ENCODE results near the gene ARR3.
"Not testable (repeated sequence)": the region's sequence is repeated elsewhere in the genome, so short reads cannot be mapped to it uniquely, and the experiment has no call there.

Gene ARR3

DNA sequence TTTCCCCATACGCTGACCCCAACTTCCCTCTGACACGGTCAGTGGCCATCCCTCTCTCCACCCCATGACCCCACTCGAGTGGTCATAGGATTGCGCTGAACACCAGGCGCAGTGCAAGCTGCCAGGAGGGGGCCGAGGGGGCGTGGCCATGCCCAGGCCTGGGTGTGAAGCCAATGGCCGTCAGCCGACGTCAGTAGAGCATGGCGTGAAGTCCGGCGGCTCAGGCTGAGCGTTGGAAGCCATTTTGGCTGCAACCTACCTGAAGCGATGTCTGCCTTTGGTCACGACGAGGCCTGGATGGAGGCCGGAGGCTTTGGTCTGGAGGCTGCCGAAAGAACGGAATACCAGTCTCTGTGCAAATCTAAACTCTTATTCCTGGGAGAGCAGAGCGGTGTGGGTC is 13.8 kb downstream of the ARR3 start, which contains the start of gene RAB41:
Gene RAB41 (plus strand): TSS at position 222 of the 400 bp plus-strand sequence. CDS start 46 bp downstream, at position 268.
- DNase-seq: no peak

DNA sequence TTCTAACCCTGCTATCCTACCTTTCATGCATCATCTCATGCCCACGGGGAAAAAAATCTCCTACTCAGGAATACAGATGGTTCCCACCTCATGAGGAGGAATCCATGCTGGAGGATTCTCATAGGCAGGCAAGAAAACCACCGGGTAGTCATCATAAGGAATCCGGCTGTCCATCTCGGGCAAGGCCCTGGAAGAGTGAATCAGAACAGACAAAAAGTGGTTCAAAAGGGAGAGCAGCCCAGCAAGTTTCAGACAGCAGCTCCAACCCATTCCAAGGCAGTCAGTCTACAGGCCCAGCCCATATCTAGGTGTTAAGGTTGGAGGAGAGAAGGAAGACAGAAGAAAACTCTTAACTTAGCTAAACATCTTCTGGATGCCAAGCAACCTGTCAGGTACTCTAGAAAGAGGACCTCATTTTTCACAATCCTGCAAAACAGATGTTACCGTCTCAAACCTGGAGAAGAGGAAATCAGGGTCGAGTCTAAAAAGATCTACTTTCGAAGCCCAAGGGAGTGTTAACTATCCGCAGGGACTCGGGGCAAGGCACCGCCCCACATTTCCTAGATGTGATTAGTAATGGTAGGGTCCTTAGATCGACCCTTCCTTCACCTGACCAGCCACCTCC is 21.1 kb downstream of the ARR3 start:
- DNase-seq: no peak

DNA sequence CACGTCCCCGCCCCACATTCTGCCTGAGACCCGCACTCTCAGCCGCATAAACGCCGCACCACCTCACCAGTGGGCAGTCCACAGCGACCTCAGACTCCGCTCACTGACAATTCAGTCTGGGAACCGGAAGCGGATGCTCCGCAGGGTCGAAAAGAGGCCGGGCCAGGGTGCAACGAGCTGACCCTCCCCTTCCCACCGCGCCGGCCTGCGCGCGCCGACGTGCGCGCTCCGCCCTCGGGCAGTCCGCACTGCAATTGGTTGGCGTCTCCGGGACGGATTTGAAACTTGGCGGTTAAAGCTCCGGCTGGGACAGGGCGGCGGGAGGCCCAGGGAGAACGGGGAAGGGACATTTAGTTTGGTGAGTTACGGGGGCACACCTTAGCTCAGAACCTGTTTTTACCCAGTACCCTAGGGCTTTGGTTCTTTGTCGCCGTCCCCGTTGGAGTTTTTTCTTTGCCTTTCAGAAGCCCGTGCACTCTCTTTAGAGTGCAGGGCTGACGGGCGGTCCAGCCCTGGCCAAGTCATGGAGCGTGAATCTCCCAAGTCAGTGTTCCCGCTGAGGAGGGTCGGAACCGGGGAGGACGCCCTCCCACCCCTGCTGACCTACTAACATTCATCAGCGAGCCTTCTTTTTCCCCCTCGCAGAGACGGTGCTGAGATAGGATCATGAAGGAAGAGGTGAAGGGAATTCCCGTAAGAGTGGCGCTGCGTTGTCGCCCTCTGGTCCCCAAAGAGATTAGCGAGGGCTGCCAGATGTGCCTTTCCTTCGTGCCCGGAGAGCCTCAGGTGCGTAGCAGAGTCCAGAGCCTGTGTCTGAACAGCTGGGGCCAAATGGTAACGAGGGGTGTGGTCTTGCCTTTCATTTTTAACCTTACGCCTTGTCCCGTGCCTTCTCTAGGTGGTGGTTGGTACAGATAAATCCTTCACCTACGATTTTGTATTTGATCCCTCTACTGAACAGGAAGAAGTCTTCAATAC is 21.9 kb downstream of the ARR3 start, which contains the start of the genes KIF4A and PDZD11:
Gene KIF4A (plus strand): TSS at position 312 of the 978 bp plus-strand sequence. CDS start 355 bp downstream, at position 667.
Gene PDZD11 (minus strand): TSS at position 135 of the 978 bp plus-strand sequence. CDS start 586 bp downstream, outside the sequence.
- peak; percentile 84 for DNase-seq

DNA sequence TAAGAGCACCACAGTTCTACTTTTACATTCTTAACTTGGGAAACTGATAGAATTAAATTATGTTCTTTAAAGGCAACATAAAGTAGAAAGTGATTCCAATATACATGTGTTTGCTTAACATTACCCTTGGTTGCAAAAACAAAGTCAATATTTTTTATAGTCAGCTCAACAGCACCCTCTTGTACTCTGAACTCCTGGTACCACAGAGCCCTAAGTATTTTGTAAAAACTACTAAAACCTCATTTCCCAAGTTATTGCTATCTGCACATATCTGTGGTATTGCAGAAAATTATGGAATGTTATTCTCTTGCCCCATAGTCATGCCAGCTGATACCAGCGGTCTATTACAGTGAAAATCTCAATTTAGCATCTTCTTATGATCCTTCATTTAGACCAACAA is 24.7 kb downstream of the ARR3 start:
- DNase-seq: no peak

DNA sequence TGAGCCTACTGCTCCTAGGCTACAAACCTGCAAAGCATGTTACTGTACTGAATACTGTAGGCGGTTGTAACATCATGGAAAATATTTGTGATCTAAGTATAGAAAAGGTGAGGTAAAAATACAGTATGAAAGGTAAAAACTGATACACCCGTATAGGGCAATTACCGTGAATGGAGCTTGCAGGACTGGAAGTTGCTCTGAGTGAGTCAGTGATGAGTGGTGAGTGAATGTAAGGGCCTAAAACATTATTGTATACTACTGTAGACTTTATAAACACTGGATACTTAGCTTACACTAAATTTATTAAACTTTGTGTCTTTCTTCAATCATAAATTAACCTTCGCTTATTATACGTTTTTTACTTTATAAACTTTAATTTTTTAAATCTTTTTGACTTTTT is 25.5 kb downstream of the ARR3 start:
- DNase-seq: no peak

DNA sequence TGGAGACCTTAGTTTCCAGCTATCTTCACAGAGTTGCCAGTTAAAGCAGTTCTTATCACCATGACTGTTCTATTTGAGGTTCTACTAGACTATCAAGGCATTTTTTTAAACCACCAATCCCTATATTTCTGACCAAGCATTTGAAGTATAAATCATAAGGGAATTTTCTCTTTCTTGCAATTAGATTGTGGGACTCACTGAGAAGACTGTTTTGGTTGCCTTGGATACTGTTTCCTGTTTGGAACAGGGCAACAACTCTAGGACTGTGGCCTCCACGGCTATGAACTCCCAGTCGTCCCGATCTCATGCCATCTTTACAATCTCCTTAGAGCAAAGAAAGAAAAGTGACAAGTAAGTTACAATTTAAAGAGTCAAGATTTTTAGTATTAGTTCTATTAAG is 33.6 kb downstream of the ARR3 start:
- DNase-seq: no peak

DNA sequence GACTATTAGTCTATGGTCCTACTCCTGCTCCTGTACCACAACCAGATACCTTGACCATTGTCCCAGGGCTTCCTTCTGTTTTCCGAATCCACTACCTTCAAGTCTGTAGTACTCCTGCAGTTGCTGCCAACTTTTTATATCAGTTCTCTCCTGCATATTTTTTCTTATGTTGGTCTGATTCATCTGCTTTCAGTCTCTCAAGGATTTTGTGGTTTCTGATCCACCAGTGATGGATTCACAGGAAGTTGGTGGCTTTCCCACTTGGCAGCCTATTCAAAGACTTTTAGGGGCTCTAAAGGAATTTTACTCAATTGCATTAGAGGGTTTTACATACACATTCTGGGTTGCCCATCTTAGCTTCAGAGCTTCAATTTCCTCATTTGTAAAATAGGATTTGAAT is 45.4 kb downstream of the ARR3 start:
- DNase-seq: no peak

DNA sequence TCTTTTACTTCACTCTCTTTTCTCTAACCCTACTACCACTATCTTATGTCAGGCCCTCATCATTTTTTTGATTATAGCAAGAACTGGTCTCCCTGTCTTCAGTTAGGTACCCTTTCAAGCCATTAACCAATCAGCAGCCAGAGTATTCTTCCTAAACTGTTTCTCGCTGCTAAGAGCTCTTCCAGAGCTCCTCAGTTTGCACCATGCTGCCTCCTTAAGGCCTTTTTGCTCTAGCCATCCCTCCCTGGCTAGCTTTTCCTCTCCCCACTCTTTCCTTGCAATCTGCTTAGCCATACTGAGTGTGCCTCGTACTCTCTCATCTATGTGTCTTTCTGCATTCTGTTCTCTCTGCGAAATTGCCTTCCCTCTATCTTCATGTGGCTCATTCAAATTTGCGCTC is 54.6 kb downstream of the ARR3 start:
- DNase-seq: no peak

DNA sequence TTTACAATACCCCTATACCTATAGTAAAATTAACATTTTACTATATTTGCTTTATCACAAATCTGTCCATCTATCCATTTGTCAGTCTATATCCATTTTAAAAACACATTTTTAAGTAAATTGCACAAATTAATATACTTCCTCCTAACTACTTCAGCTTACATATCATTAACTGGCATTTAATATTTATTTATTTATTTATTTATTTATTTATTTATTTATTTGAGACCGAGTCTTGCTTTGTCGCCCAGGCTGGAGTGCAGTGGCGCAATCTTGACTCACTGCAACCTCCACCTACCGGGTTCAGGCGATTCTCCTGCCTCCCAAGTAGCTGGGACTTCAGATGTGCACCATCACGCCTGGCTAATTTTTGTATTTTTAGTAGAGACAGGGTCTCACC is 55.5 kb downstream of the ARR3 start:
- not testable (repeated sequence) for DNase-seq

DNA sequence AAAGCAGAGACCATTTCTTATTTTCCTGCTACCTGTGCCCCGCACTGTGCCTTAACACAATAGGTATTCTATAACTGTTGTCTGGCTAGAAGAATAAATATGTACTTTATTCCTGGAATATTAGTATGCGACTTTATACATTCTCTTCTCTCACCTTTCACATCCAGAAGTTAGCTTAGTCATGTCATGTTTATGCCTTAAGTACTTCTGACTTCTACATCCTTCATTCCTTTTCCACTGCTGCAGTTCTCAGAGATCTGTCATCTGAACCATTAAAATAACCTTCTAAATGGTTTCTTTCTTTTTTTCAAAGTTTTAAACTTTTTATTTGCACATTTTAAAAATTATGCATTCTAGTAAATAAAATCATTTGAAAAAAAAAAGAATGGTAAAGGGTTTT is 56.2 kb downstream of the ARR3 start:
- no peak for DNase-seq

DNA sequence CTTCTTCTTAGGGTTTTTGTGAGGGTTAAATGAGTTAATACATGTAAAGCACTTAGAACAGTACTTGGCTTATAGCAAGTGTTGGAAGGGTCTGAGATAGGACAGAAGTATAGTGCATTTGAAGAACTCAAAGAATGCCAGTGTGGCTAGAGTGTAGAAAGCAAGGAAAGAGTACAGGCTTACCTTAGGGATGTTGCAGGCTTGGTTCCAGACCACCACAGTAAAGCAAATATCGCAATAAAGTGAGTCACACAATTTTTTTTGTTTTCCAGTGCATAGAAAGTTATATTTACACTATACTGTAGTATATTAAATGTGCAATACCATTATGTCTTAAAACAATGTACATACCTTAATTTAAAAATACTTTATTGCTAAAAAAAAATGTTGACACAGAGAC is 63.0 kb downstream of the ARR3 start:
- no peak for DNase-seq

Measured in CD4-positive, alpha-beta T cell treated with Interleukin-21 for 1 hour (primary cell).